Measurements from ENCODE around the gene FOSB.

GRCh38 chr19:45500918-45501729 lies 33.3 kb downstream of the FOSB start:
- TF ChIP-seq EZH2 (IDR thresholded peaks at IDR 0.05; ENCODE audit: low read length, missing control alignments), result no peak
- no peak for TF ChIP-seq CTCF (conservative IDR thresholded peaks at IDR 0.05 in 1 of 2, IDR thresholded peaks at IDR 0.05 in 1 of 2; ENCODE audit: low read depth in 1 of 2, low read length in 2 of 2)

Measured in fibroblast of lung (primary cell).